HG03342 (cell line): ENCODE measurements around the gene SF3B3.
"Not testable (repeated sequence)": the region's sequence is repeated elsewhere in the genome, so short reads cannot be mapped to it uniquely, and the experiment has no call there.

Experiments used
- ATAC-seq: cut with Tn5 transposase; IDR thresholded peaks from one replicate; pipeline ENCODE4 v1.9.1; 2021; ENCODE audit warnings: mild to moderate bottlenecking, moderate library complexity; ENCODE audit not compliant: unreplicated experiment

Gene SF3B3

DNA sequence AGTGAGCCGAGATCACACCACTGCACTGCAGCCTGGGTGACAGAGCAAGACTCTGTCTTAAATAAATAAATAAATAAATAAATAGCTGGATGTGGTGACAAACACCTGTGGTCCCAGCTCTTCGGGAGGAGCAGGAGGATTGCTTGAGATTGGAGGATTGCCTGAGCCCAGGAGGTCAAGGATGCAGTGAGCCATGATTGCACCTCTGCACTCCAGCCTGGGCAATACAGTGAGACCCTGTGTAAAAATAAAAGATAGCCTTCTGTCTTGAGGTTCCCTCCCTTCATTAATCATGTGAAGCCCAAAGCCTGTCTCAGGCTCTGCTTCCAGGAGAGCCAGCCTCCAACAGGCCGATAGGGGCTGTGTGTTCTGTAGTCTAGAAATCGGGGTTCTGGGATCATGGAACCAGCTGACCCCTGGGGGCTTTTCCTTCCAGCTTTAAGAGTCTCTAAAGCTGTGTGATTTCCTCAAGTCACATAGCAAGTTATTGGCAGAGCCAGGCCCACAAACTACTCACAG is 88.2 kb downstream of the SF3B3 start:
- ATAC-seq, result no peak

DNA sequence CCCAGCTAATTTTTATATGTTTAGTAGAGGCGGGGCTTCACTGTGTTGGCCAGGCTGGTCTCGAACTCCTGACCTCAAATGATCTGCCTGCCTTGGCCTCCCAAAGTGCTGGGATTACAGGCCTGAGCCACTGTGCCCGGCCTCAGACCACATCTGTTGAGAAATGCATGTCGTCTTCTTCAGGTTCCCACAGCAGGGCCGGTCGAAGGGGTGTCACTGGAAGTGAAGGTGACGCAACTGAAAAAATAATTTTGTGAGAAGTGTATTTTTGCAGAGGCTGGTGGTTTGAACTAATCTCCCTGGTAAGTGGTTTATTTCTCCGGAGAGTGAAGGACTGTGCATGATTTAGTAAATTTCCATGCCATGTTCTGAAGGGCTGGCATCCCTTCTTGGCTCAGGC is 89.3 kb downstream of the SF3B3 start:
- no peak for ATAC-seq

- no peak for ATAC-seq
Measured at GRCh38 chr16:70614208-70614951, 90.8 kb downstream of the SF3B3 start.

- no peak for ATAC-seq
Measured at GRCh38 chr16:70615945-70616344, 92.3 kb downstream of the SF3B3 start.

- not testable (repeated sequence) for ATAC-seq
Measured at GRCh38 chr16:70621864-70622263, 98.2 kb downstream of the SF3B3 start.
